Osteoblast (primary cell): ENCODE measurements around the gene BPTF. TPM values are rescaled to one million over a fixed set of nuclear protein-coding genes. Genes with fewer than 3 reads are reported as not detected.
"Not testable (repeated sequence)": the region's sequence is repeated elsewhere in the genome, so short reads cannot be mapped to it uniquely, and the experiment has no call there.

Experiments used
- DNase-seq: peaks from one replicate; pipeline ENCODE4 v3.0.0; 2011; ENCODE audit warnings: low spot score, mixed read lengths; ENCODE audit not compliant: insufficient read length; ENCODE audit errors: missing footprints
- H2AFZ ChIP-seq: 2 replicates; pipeline ENCODE4 v1.6.0; 2011; ENCODE audit warnings: mild to moderate bottlenecking, low read length
- H3K27ac ChIP-seq: 2 replicates; pipeline ENCODE4 v1.5.1; 2011; ENCODE audit warnings: mild to moderate bottlenecking, low read depth, low read length, moderate library complexity
- H3K27me3 ChIP-seq: 2 replicates; pipeline ENCODE4 v1.6.0; 2012; ENCODE audit warnings: mild to moderate bottlenecking, control low read depth, inconsistent platforms, low read length, moderate library complexity; ENCODE audit not compliant: insufficient read depth
- H3K36me3 ChIP-seq: 2 replicates; pipeline ENCODE4 v1.5.1; 2011; ENCODE audit warnings: mild to moderate bottlenecking, low read length, control low read depth, moderate library complexity; ENCODE audit not compliant: insufficient read depth
- H3K4me1 ChIP-seq: 2 replicates; pipeline ENCODE4 v1.5.1; 2011; ENCODE audit warnings: mild to moderate bottlenecking, low read length, control low read depth, moderate library complexity; ENCODE audit not compliant: insufficient read depth
- H3K4me2 ChIP-seq: 2 replicates; pipeline ENCODE4 v1.6.0; 2011; ENCODE audit warnings: mild to moderate bottlenecking, low read length; ENCODE audit not compliant: insufficient read depth
- H3K4me3 ChIP-seq: fragments of 200-600 bp; sonication (generic); 3 replicates; pipeline ENCODE4 v1.5.1; 2012; ENCODE audit warnings: mild to moderate bottlenecking, low read length, inconsistent platforms; ENCODE audit not compliant: insufficient read depth
- H3K79me2 ChIP-seq: 2 replicates; pipeline ENCODE4 v1.6.0; 2012; ENCODE audit warnings: mild to moderate bottlenecking, low read length, control low read depth, inconsistent platforms; ENCODE audit not compliant: insufficient read depth
- H3K9me3 ChIP-seq: 2 replicates; pipeline ENCODE4 v1.5.1; 2011; ENCODE audit warnings: low read depth, low read length, control low read depth
- H4K20me1 ChIP-seq: 2 replicates; pipeline ENCODE4 v1.6.0; 2012; ENCODE audit warnings: mild to moderate bottlenecking, low read length, control low read depth; ENCODE audit not compliant: insufficient read depth
- CTCF ChIP-seq: IDR thresholded peaks from 2 replicates; pipeline ENCODE4 v1.5.1; 2011; ENCODE audit warnings: mild to moderate bottlenecking, low read depth, low read length, moderate library complexity; ENCODE audit errors: extremely low read depth
- total RNA-seq: library from RNA; depleted of rRNA; stranded (reverse); fragments of >200 nt; gene quantifications from 2 replicates; pipeline ENCODE4 v1.2.3, GENCODE V29; 2012

BPTF gene
- total RNA-seq, 1 donor: 59.7 TPM

DNA sequence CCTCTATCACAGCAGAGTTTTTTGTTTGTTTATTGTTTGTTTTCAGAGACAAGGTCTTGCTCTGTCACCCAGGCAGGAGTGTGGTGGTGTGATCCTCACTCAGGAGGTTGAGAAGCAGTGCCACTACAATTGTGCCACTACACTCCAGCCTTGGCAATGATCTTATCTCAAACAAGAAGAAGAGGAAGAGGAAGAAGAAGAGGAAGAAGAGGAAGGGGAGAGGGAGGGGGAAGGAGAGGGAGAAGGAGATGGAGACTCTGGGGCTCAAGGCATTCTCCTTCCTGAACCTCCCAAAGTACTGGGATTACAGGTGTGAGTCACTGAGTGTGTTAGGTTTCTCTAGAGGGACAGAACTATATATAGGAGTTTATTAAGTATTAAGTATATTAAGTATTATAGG is 188.1 kb downstream of the BPTF start:
- no peak for TF ChIP-seq CTCF
- Histone ChIP-seq H3K36me3 (no peaks in the 10 kb centered on the region), H3K4me1 (no peaks in the 10 kb centered on the region), H3K4me2 (no peak overlapping the region), H4K20me1 (no peaks in the 10 kb centered on the region), H3K27ac (no peak overlapping the region), H3K4me3 (no peak overlapping the region), H3K9me3 (no peaks in the 10 kb centered on the region), H2AFZ (no peak overlapping the region), H3K27me3 (peaks cover 8% of the 10 kb centered on the region), H3K79me2 (no peaks in the 10 kb centered on the region)
- DNase-seq: no peak

- no peaks in the 10 kb centered on the region for H3K4me1 ChIP-seq
- TF ChIP-seq CTCF: no peak
- H2AFZ ChIP-seq: no peak overlapping the region
- no peak overlapping the region for H3K27ac ChIP-seq
- no peak overlapping the region for H3K4me2 ChIP-seq
- H4K20me1 ChIP-seq: no peaks in the 10 kb centered on the region
- H3K4me3 ChIP-seq: no peak overlapping the region
- H3K27me3 ChIP-seq: peaks cover 8% of the 10 kb centered on the region
- no peaks in the 10 kb centered on the region for H3K36me3 ChIP-seq
- no peaks in the 10 kb centered on the region for H3K9me3 ChIP-seq
- no peaks in the 10 kb centered on the region for H3K79me2 ChIP-seq
- DNase-seq: no peak
Observed at GRCh38 chr17:68015081-68015723, 189.9 kb downstream of the BPTF start.

GRCh38 chr17:68016838-68017237 is 191.5 kb downstream of the BPTF start:
- Histone ChIP-seq H3K79me2 (no peaks in the 10 kb centered on the region), H3K4me2 (no peak overlapping the region), H3K4me1 (peaks cover 4% of the 10 kb centered on the region), H4K20me1 (no peaks in the 10 kb centered on the region), H3K9me3 (no peaks in the 10 kb centered on the region), H3K27me3 (peaks cover 8% of the 10 kb centered on the region), H3K4me3 (no peak overlapping the region), H3K27ac (no peak overlapping the region), H2AFZ (no peak overlapping the region), H3K36me3 (no peaks in the 10 kb centered on the region)
- no peak for TF ChIP-seq CTCF
- DNase-seq: no peak

- H3K9me3 ChIP-seq, H4K20me1 ChIP-seq, H3K4me1 ChIP-seq, H2AFZ ChIP-seq, DNase-seq, H3K27ac ChIP-seq, H3K4me2 ChIP-seq, H3K79me2 ChIP-seq, H3K4me3 ChIP-seq, H3K36me3 ChIP-seq, H3K27me3 ChIP-seq: not testable (repeated sequence)
Observed at GRCh38 chr17:68018493-68018892, 193.2 kb downstream of the BPTF start.
